Activated T-cell treated with anti-CD3 and anti-CD28 coated beads, Interleukin-2, amount 50 U/mL, for 4 hours (primary cell): ENCODE measurements around the gene CRYGS. TPM values are rescaled to one million over a fixed set of nuclear protein-coding genes. Genes with fewer than 3 reads are reported as not detected.
"Not testable (repeated sequence)": the region's sequence is repeated elsewhere in the genome, so short reads cannot be mapped to it uniquely, and the experiment has no call there.

Experiments
- ATAC-seq, 2 donors: fragments of 200-7000 bp; cut with Tn5 transposase; one replicate each; pipeline ENCODE4 v1.10.0; 2021
- DNase-seq: peaks from one replicate; pipeline ENCODE4 v3.0.0-alpha.2; 2020
- H3K27me3 Mint-ChIP-seq: one replicate; pipeline ENCODE4 v1.8.0; 2021; ENCODE audit warnings: low read depth, mixed read lengths
- H3K36me3 Mint-ChIP-seq: one replicate; pipeline ENCODE4 v1.8.0; 2022; ENCODE audit warnings: mixed read lengths; ENCODE audit not compliant: insufficient read depth
- H3K4me1 Mint-ChIP-seq: one replicate; pipeline ENCODE4 v1.8.0; 2021; ENCODE audit warnings: low read depth, mixed read lengths
- H3K4me3 Mint-ChIP-seq: one replicate; pipeline ENCODE4 v1.8.0; 2021; ENCODE audit warnings: mild to moderate bottlenecking, moderate library complexity, mixed read lengths
- H3K9me3 Mint-ChIP-seq: one replicate; pipeline ENCODE4 v1.8.0; 2021; ENCODE audit warnings: mixed read lengths
- total RNA-seq, 3 donors: library from RNA; stranded (reverse); gene quantifications; one replicate each; pipeline ENCODE4 v1.2.1, GENCODE V29; 2021

CRYGS gene
- total RNA-seq, 3 donors from 2014 or later, result 1.7 to 1.8 (median 1.8) TPM

GRCh38 chr3:186502966-186503712, 41.0 kb downstream of the CRYGS start:
- peaks cover 1% of the 10 kb centered on the region for H3K27me3 Mint-ChIP-seq
- DNase-seq (no peak), ATAC-seq (no peak)
- peak overlapping the region; percentile 52 for H3K4me3 Mint-ChIP-seq
- H3K36me3 Mint-ChIP-seq, result no peaks in the 10 kb centered on the region
- H3K9me3 Mint-ChIP-seq, result peaks cover 9% of the 10 kb centered on the region
- H3K4me1 Mint-ChIP-seq, result peaks cover 18% of the 10 kb centered on the region

GRCh38 chr3:186502138-186502948, 41.8 kb downstream of the CRYGS start:
- DNase-seq (no peak), ATAC-seq (peak; percentile 14 to 41)
- no peaks in the 10 kb centered on the region for H3K36me3 Mint-ChIP-seq
- peaks cover 1% of the 10 kb centered on the region for H3K27me3 Mint-ChIP-seq
- peaks cover 18% of the 10 kb centered on the region for H3K4me1 Mint-ChIP-seq
- H3K4me3 Mint-ChIP-seq, result peak overlapping the region; percentile 52
- peaks cover 11% of the 10 kb centered on the region for H3K9me3 Mint-ChIP-seq

GRCh38 chr3:186499949-186500348, 44.2 kb downstream of the CRYGS start:
- peaks cover 12% of the 10 kb centered on the region for H3K4me1 Mint-ChIP-seq
- not testable (repeated sequence) for H3K36me3 Mint-ChIP-seq, ATAC-seq, H3K27me3 Mint-ChIP-seq, H3K4me3 Mint-ChIP-seq, DNase-seq
- H3K9me3 Mint-ChIP-seq, result peaks cover 11% of the 10 kb centered on the region

GRCh38 chr3:186498022-186498421, 46.2 kb downstream of the CRYGS start:
- not testable (repeated sequence) for DNase-seq, H3K36me3 Mint-ChIP-seq, H3K4me1 Mint-ChIP-seq, ATAC-seq, H3K27me3 Mint-ChIP-seq, H3K4me3 Mint-ChIP-seq
- H3K9me3 Mint-ChIP-seq, result peaks cover 11% of the 10 kb centered on the region

GRCh38 chr3:186497608-186498007, 46.6 kb downstream of the CRYGS start:
- ATAC-seq (no peak), DNase-seq (no peak)
- no peak overlapping the region for H3K4me3 Mint-ChIP-seq
- H3K9me3 Mint-ChIP-seq, result peaks cover 11% of the 10 kb centered on the region
- peaks cover 1% of the 10 kb centered on the region for H3K4me1 Mint-ChIP-seq
- no peaks in the 10 kb centered on the region for H3K36me3 Mint-ChIP-seq
- H3K27me3 Mint-ChIP-seq, result no peaks in the 10 kb centered on the region

GRCh38 chr3:186496635-186497034, 47.5 kb downstream of the CRYGS start:
- no peak for ATAC-seq
- Mint-ChIP-seq H3K9me3 (peaks cover 11% of the 10 kb centered on the region), H3K4me1 (no peaks in the 10 kb centered on the region), H3K27me3 (no peaks in the 10 kb centered on the region), H3K36me3 (no peaks in the 10 kb centered on the region), H3K4me3 (no peak overlapping the region)
- no peak for DNase-seq

GRCh38 chr3:186496016-186496415, 48.2 kb downstream of the CRYGS start:
- Mint-ChIP-seq H3K9me3 (peaks cover 11% of the 10 kb centered on the region), H3K36me3 (no peaks in the 10 kb centered on the region), H3K4me1 (no peaks in the 10 kb centered on the region), H3K4me3 (no peak overlapping the region), H3K27me3 (no peaks in the 10 kb centered on the region)
- DNase-seq (no peak), ATAC-seq (no peak)

- no peak for ATAC-seq
- no peak overlapping the region for H3K4me3 Mint-ChIP-seq
- no peaks in the 10 kb centered on the region for H3K36me3 Mint-ChIP-seq
- H3K9me3 Mint-ChIP-seq, result peaks cover 6% of the 10 kb centered on the region
- DNase-seq, result no peak
- H3K4me1 Mint-ChIP-seq, result no peaks in the 10 kb centered on the region
- H3K27me3 Mint-ChIP-seq, result no peaks in the 10 kb centered on the region
These were observed 50.5 kb downstream of the CRYGS start for GRCh38 chr3:186493525-186494255.

GRCh38 chr3:186492385-186492984, 51.7 kb downstream of the CRYGS start:
- Mint-ChIP-seq H3K4me3 (no peak overlapping the region), H3K36me3 (no peaks in the 10 kb centered on the region), H3K4me1 (no peaks in the 10 kb centered on the region), H3K27me3 (no peaks in the 10 kb centered on the region), H3K9me3 (no peaks in the 10 kb centered on the region)
- DNase-seq, result no peak
- ATAC-seq, result no peak

- no peak overlapping the region for H3K4me3 Mint-ChIP-seq
- H3K36me3 Mint-ChIP-seq, result no peaks in the 10 kb centered on the region
- DNase-seq, result no peak
These were observed 54.7 kb downstream of the CRYGS start for GRCh38 chr3:186489507-186489906.

More at GRCh38 chr3:186489507-186489906, 54.7 kb downstream of the CRYGS start:
- no peaks in the 10 kb centered on the region for H3K27me3 Mint-ChIP-seq
- ATAC-seq, result no peak
- H3K4me1 Mint-ChIP-seq, result no peaks in the 10 kb centered on the region
- H3K9me3 Mint-ChIP-seq, result no peaks in the 10 kb centered on the region

Other genes starting within 250 kb of the CRYGS start
- gene DGKG, start 182.1 kb downstream of the CRYGS start, total RNA-seq, result 1 to 10 TPM in 1 of 3 donors, under 1 TPM in 2; 0.27 to 1.2 (median 0.40) TPM
- gene TBCCD1, start 23.0 kb upstream of the CRYGS start, total RNA-seq, result 10 to 100 TPM; 12.1 to 14.4 (median 12.4) TPM
- gene DNAJB11, start 26.3 kb upstream of the CRYGS start, total RNA-seq, result 10 to 100 TPM; 88.5 to 98.1 (median 91.1) TPM
- gene AHSG, start 68.7 kb upstream of the CRYGS start, total RNA-seq, result under 1 TPM; 0.66 to 0.86 (median 0.84) TPM
- not detected for gene FETUB, start 96.0 kb upstream of the CRYGS start, total RNA-seq
- gene HRG, start 121.6 kb upstream of the CRYGS start, total RNA-seq, result not detected
- under 1 TPM; 0.13 to 0.35 (median 0.28) TPM for gene KNG1, start 173.0 kb upstream of the CRYGS start, total RNA-seq
- gene EIF4A2, start 239.2 kb upstream of the CRYGS start, total RNA-seq, result 100 to 1,000 TPM; 665 to 738 (median 720) TPM